Heart left ventricle (tissue), 16 donors: ENCODE measurements around the gene ROM1. TPM values are rescaled to one million over a fixed set of nuclear protein-coding genes. Genes with fewer than 3 reads are reported as not detected.

Experiments
- ATAC-seq, 4 donors: fragments of 200-7000 bp; cut with Tn5 transposase; one replicate each; pipeline ENCODE4 v1.9.1; 2020 to 2022; ENCODE audit warnings: moderate library complexity in 4 of 4, mild to moderate bottlenecking in 3 of 4, moderate number of reproducible peaks in 1 of 4
- DNase-seq, 5 donors: peaks; one replicate each; pipeline ENCODE4 v3.0.0-alpha.2; 2020
- H3K27ac ChIP-seq, 12 donors: fragments of 200-600 bp; sonication (generic) in 4 of 12; one replicate each; pipeline versions ENCODE4 v1.5.0 to v1.8.0; 2016 to 2022; ENCODE audit warnings: mild to moderate bottlenecking in 2 of 12
- H3K27me3 ChIP-seq, 9 donors: fragments of 200-600 bp; sonication (generic) in 2 of 9; one replicate each; pipeline versions ENCODE4 v1.5.1 to v1.8.0; 2016 to 2022; ENCODE audit warnings: mild to moderate bottlenecking in 3 of 9
- H3K36me3 ChIP-seq, 9 donors: fragments of 200-600 bp; sonication (generic) in 2 of 9; one replicate each; pipeline versions ENCODE4 v1.5.0 to v1.8.0; 2018 to 2022; ENCODE audit warnings: mild to moderate bottlenecking in 2 of 9
- H3K4me1 ChIP-seq, 12 donors: fragments of 200-600 bp; sonication (generic) in 4 of 12; one replicate each; pipeline versions ENCODE4 v1.5.0 to v1.8.0; 2016 to 2022; ENCODE audit warnings: mild to moderate bottlenecking in 3 of 12
- H3K4me3 ChIP-seq, 12 donors: fragments of 200-600 bp; sonication (generic) in 4 of 12; one replicate each; pipeline versions ENCODE4 v1.5.0 to v1.8.0; 2017 to 2022; ENCODE audit warnings: mild to moderate bottlenecking in 9 of 12, moderate library complexity in 4 of 12
- H3K9me3 ChIP-seq, 12 donors: fragments of 200-600 bp; sonication (generic) in 4 of 12; one replicate each; pipeline versions ENCODE4 v1.5.0 to v1.8.0; 2016 to 2022; ENCODE audit warnings: mild to moderate bottlenecking in 1 of 12
- POLR2A ChIP-seq, 2 donors: fragments of 450-650 bp; IDR thresholded peaks; one replicate each; pipeline ENCODE4 v1.6.1; 2017; ENCODE audit warnings: antibody characterized with exemption in 2 of 2, mild to moderate bottlenecking in 2 of 2, moderate library complexity in 2 of 2
- WGBS, 4 donors: extraction: QIAGEN DNeasy Blood & Tissue Kit in 2 of 4; methylation state at CpG; one replicate each; pipeline versions ENCODE4 v1.1.5 to v1.1.7; 2013 to 2018; 5-methylcytosine and 5-hydroxymethylcytosine counted together
- intact Hi-C, 10 donors: fragments of 100-400 bp; cut with DNase I; formaldehyde crosslinking; loops; one replicate each; pipeline versions ENCODE4 v1.11.1 to v1.14.2; 2022
- polyA plus RNA-seq, 2 donors: library from polyadenylated mRNA; stranded (reverse); fragments of 200-250 nt; gene quantifications; one replicate each; pipeline ENCODE4 v1.2.3, GENCODE V29; 2013
- total RNA-seq, 9 donors: library from RNA; depleted of rRNA in 2 of 9; stranded (reverse); fragments of >200 nt in 2 of 9; fragmentation: NEBNext Ultra II Directional in 3 of 9; extraction: Animal tissue kit (Norgen Biotek cat#: 25700) in 3 of 9; gene quantifications; one replicate each; pipeline versions ENCODE4 v1.1.0 to v1.2.4, GENCODE V29; 2016 to 2023
- TF ChIP-seq, protein P1 (sequence below), 12 donors: fragments of 200-600 bp; sonication (generic) in 4 of 12; IDR thresholded peaks; one replicate each; pipeline versions ENCODE4 v1.5.0 to v1.8.0; 2018 to 2022; ENCODE audit warnings: antibody characterized with exemption in 12 of 12, mild to moderate bottlenecking in 5 of 12
- donor health status: ischemic (EF 13 %, LVEDD 7.1; RV severe dilation, severe dysfunction).
- donor health status: healthy with polysubstance abuse.
- donor health status: DM: no; HTN: yes; CAD: no.
- donor health status: DM: no; HTN: no; CAD: no.
- donor health status: ischemic (EF 25% LVEDD 6.9; RV normal size, moderate dysfunction).
- donor health status: ischemic (EF 25% LVEDD 5.7; RV mildly dilated, moderate dysfunction).
- donor health status: healthy.
- donor health status: DM: yes; HTN: yes; CAD: no.
- donor health status: ischemic (EF 35%, LVEDD 5.7; RV mildly dilated, moderate dysfunction).
- donor health status: nonischemic (EF 11% LVEDD 7.7; RV severe dilation, severe dysfunction).
- donor health status: DM: yes; HTN: yes; CAD: no.
- donor health status: PGD.
- donor health status: ischemic (EF 29% LVEDD 5.4; RV normal size, mild dysfunction).
- donor health status: nonischemic (EF 23%, LVEDD 6.1; RV moderate dilation, normal function).

Gene ROM1
- total and polyA plus RNA-seq, 11 donors = 1.5 to 5.8 (median 2.4) TPM

GRCh38 chr11:62600367-62601121 lies 12.5 kb upstream of the ROM1 start:
- DNase-seq (peak in 1 of 5 donors; percentile 39), ATAC-seq (no peak)
- H3K36me3 ChIP-seq = peaks cover 0 to 62% (median 40%) of the 10 kb centered on the region in 9 donors
- intact Hi-C loops = loop anchor here in 1 of 10 donors (5.0 kb wide), 1 partner anchor 77 kb away; the partner anchor contains the start of gene UBXN1
- TF ChIP-seq, protein P1, sequence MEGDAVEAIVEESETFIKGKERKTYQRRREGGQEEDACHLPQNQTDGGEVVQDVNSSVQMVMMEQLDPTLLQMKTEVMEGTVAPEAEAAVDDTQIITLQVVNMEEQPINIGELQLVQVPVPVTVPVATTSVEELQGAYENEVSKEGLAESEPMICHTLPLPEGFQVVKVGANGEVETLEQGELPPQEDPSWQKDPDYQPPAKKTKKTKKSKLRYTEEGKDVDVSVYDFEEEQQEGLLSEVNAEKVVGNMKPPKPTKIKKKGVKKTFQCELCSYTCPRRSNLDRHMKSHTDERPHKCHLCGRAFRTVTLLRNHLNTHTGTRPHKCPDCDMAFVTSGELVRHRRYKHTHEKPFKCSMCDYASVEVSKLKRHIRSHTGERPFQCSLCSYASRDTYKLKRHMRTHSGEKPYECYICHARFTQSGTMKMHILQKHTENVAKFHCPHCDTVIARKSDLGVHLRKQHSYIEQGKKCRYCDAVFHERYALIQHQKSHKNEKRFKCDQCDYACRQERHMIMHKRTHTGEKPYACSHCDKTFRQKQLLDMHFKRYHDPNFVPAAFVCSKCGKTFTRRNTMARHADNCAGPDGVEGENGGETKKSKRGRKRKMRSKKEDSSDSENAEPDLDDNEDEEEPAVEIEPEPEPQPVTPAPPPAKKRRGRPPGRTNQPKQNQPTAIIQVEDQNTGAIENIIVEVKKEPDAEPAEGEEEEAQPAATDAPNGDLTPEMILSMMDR (IDR thresholded peaks at IDR 0.05) = no peak
- TF ChIP-seq POLR2A (IDR thresholded peaks at IDR 0.05) = no peak
- H3K4me3 ChIP-seq = peak overlapping the region; percentile 81 to 100 (median 90)
- H3K4me1 ChIP-seq = peaks cover 4 to 41% (median 32%) of the 10 kb centered on the region in 12 donors
- WGBS, 4 donors = 2 to 4% (median 3%) methylated on average over 21 to 26 of the region's 26 CpGs
- H3K27ac ChIP-seq = peak overlapping the region; percentile 91 to 100 (median 98)
- no peaks in the 10 kb centered on the region for H3K27me3 ChIP-seq
- H3K9me3 ChIP-seq = no peaks in the 10 kb centered on the region

DNA sequence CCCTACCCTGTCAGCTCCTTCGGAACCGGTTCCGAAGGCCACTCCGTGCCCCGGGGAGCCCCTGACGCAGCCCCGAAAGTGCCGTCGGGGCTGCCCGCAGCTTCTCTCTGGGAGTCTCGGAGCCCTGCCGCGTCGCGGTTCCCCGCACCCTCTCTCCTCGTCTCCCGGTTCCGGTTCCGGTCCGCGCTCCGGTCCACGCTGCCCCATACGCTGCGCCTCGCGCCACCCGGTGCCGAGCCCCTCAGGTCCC lies 12.0 kb upstream of the ROM1 start:
- no peaks in the 10 kb centered on the region for H3K9me3 ChIP-seq
- H3K27ac ChIP-seq = peak overlapping the region; percentile 91 to 100 (median 98)
- DNase-seq (peak in 3 of 5 donors; percentile 64 to 72 (median 64)), ATAC-seq (peak in 3 of 4 donors; percentile 8 to 37 (median 33))
- H3K4me3 ChIP-seq = peak overlapping the region; percentile 81 to 100 (median 90)
- no peaks in the 10 kb centered on the region for H3K27me3 ChIP-seq
- TF ChIP-seq, protein P1 (IDR thresholded peaks at IDR 0.05) = no peak
- no peak for TF ChIP-seq POLR2A (IDR thresholded peaks at IDR 0.05)
- H3K4me1 ChIP-seq = peaks cover 4 to 41% (median 32%) of the 10 kb centered on the region in 12 donors
- 0 to 1% (median 0%) methylated on average over 28 to 30 of the region's 30 CpGs; no CpG with 5 or more reads in 1 of the 4 donors for WGBS, 4 donors
- peaks cover 0 to 62% (median 40%) of the 10 kb centered on the region in 9 donors for H3K36me3 ChIP-seq
- intact Hi-C loops = loop anchor here in 1 of 10 donors (5.0 kb wide), 1 partner anchor 76 kb away; the partner anchor contains the start of gene UBXN1

DNA sequence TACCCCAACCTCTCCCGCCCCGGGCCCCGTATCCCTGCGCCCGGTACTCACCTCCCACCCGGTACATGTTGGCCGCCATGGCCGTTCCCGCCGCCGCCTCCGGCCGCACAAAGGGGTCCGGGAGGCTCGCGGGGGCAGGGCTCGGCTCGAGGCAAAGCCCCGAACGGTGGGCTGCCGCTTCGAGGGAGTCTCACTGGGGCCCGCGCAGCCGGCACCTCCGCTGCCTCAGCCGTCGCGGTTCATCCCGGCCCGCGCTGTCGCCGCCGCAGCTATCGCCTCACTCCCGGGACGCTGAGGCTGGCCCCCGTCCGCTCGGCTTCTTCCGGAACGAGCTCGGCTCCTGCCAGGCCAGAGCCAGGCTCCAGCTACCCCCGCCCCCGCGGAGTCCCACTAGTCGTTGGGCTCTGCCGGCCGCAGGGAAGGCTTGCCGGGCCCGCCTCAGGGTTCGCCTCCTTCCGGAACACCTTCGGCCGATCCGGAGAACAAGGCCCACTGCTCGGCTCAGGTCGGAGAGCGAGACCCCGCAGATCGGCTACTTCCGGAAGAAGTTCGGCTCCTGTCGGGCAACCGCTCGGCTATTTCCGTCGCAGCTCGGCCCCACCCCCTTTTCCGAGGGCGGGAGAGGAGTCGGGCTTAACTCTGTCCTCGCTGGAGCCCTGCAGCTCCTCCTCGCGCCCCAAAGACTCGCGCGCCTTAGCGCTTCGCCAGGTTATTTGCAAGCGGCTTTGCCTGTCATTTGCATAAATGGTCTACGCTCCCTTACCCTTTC lies 11.5 kb upstream of the ROM1 start, which contains the start of gene MTA2:
Gene MTA2, minus strand, starts transcription at position 494 of the 769 bp plus-strand sequence. Its CDS starts 415 bp downstream, at position 79.
- intact Hi-C loops = loop anchor here in 1 of 10 donors (5.0 kb wide), 1 partner anchor 76 kb away; the partner anchor contains the start of gene UBXN1
- no peaks in the 10 kb centered on the region for H3K9me3 ChIP-seq
- DNase-seq (peak; percentile 97 to 98 (median 98)), ATAC-seq (peak; percentile 87 to 91 (median 90))
- H3K27me3 ChIP-seq = no peaks in the 10 kb centered on the region
- H3K4me3 ChIP-seq = peak within 1 kb of the TSS; percentile 81 to 100 (median 90)
- H3K27ac ChIP-seq = peak within 1 kb of the TSS; percentile 91 to 100 (median 98)
- 0 to 1% (median 0%) methylated on average over 26 to 83 of the region's 83 CpGs for WGBS, 4 donors
- TF ChIP-seq POLR2A (IDR thresholded peaks at IDR 0.05) = peak in 1 of 2 donors; percentile 60
- TF ChIP-seq, protein P1 (IDR thresholded peaks at IDR 0.05) = no peak
- H3K4me1 ChIP-seq = peaks cover 4 to 41% (median 32%) of the 10 kb centered on the region in 12 donors
- H3K36me3 ChIP-seq = peaks cover 0 to 62% (median 40%) of the 10 kb centered on the region in 9 donors
